AG08396 (cell line): ENCODE measurements around the gene SDHA.
"Not testable (repeated sequence)": the region's sequence is repeated elsewhere in the genome, so short reads cannot be mapped to it uniquely, and the experiment has no call there.

Source experiments
- DNase-seq: peaks from one replicate; pipeline ENCODE4 v3.0.0; 2012; ENCODE audit warnings: low spot score, mixed read lengths

Gene SDHA

GRCh38 chr5:198516-199196 is 19.5 kb upstream of the SDHA start:
- DNase-seq = no peak

- DNase-seq = no peak
Measured at GRCh38 chr5:199197-199949, 18.7 kb upstream of the SDHA start.

- no peak for DNase-seq
Measured at GRCh38 chr5:199950-200645, 18.0 kb upstream of the SDHA start.

GRCh38 chr5:200985-201384 is 17.1 kb upstream of the SDHA start:
- no peak for DNase-seq

- no peak for DNase-seq
Measured at GRCh38 chr5:201672-202071, 16.4 kb upstream of the SDHA start.

- DNase-seq = no peak
Measured at GRCh38 chr5:203246-203930, 14.7 kb upstream of the SDHA start.

- DNase-seq = no peak
Measured at GRCh38 chr5:204001-204400, 14.1 kb upstream of the SDHA start.

- no peak for DNase-seq
Measured at GRCh38 chr5:204462-204861, 13.7 kb upstream of the SDHA start.

GRCh38 chr5:204966-205670 is 13.0 kb upstream of the SDHA start:
- no peak for DNase-seq

- DNase-seq = no peak
Measured at GRCh38 chr5:206406-206805, 11.7 kb upstream of the SDHA start.

- DNase-seq = no peak
Measured at GRCh38 chr5:206927-207536, 11.1 kb upstream of the SDHA start.

- DNase-seq = no peak
Measured at GRCh38 chr5:207599-207998, 10.5 kb upstream of the SDHA start.

- no peak for DNase-seq
Measured at GRCh38 chr5:208449-209114, 9.5 kb upstream of the SDHA start.

GRCh38 chr5:213803-214395 is 4.2 kb upstream of the SDHA start:
- no peak for DNase-seq

GRCh38 chr5:215256-215655 is 2.9 kb upstream of the SDHA start:
- not testable (repeated sequence) for DNase-seq

- not testable (repeated sequence) for DNase-seq
Measured at GRCh38 chr5:216076-216475, 2.0 kb upstream of the SDHA start.

GRCh38 chr5:218457-219291 is 554 bp downstream of the SDHA start:
- no peak for DNase-seq

- no peak for DNase-seq
Measured at GRCh38 chr5:219460-219863, 1.3 kb downstream of the SDHA start.

- DNase-seq = no peak
Measured at GRCh38 chr5:219991-220390, 1.9 kb downstream of the SDHA start.
